GM12878 (cell line): ENCODE data around the gene ATP5F1D. TPM values are rescaled to one million over a fixed set of nuclear protein-coding genes. Genes with fewer than 3 reads are reported as not detected.

Experiments
- ATAC-seq: fragments of 200-7000 bp; cut with Tn5 transposase; 3 replicates; pipeline ENCODE4 v1.9.1; 2020; ENCODE audit warnings: mild to moderate bottlenecking, moderate library complexity
- BruUV-seq: library from RNA; stranded (reverse); fragments of 400-500 nt; replicated peaks from 2 replicates; lab custom pipeline; 2021; lab: Mats Ljungman, UMichigan
- CTCF ChIA-PET: fragments of 300-600 bp; sonication (Branson Sonifier 250); formaldehyde crosslinking; extraction: SDS; loops from one replicate; lab custom pipeline; 2021; ENCODE audit warnings: inconsistent platforms; lab: Yijun Ruan, JAX
- POLR2A ChIA-PET: fragments of 350-600 bp; formaldehyde crosslinking; extraction: SDS; loops from one replicate; lab custom pipeline; 2021; ENCODE audit warnings: inconsistent platforms; lab: Charles Lee
- RAD21 ChIA-PET: fragments of 300-600 bp; sonication (Branson Sonifier 250); formaldehyde crosslinking; loops from one replicate; lab custom pipeline; 2023; ENCODE audit warnings: antibody characterized with exemption; ENCODE audit not compliant: unreplicated experiment; lab: Charles Lee
- SMC1A ChIA-PET: fragments of 300-600 bp; sonication (Branson Sonifier 250); formaldehyde crosslinking; loops from one replicate; lab custom pipeline; 2023; ENCODE audit not compliant: unreplicated experiment, uncharacterized antibody; lab: Charles Lee
- DNase-seq: peaks from one replicate; pipeline ENCODE4 v3.0.0-alpha.2; 2011; ENCODE audit warnings: low read depth, low spot score
- FAIRE-seq: peaks from 3 replicates; lab custom pipeline; 2011; peaks lifted over from hg19 to GRCh38; lab: Jason Lieb, UNC
- H2AFZ ChIP-seq: 2 replicates; pipeline ENCODE4 v1.6.0; 2011; ENCODE audit warnings: low read depth, low read length, control low read depth; ENCODE audit not compliant: control insufficient read depth
- H3K27ac ChIP-seq: 2 replicates; pipeline ENCODE4 v1.5.1; 2011; ENCODE audit warnings: control low read depth; ENCODE audit not compliant: control insufficient read depth, insufficient read depth
- H3K27me3 ChIP-seq, 2 experiments: replicated peaks in 1 of 2; 2 replicates each; pipeline versions ENCODE4 v1.6.0 to v1.6.1; 2011; ENCODE audit warnings: low read length in 1 of 2; ENCODE audit not compliant: control insufficient read depth in 2 of 2, insufficient read depth in 2 of 2
- H3K36me3 ChIP-seq, 2 experiments: 2 replicates each; pipeline ENCODE4 v1.5.1; 2011; ENCODE audit warnings: low read length in 1 of 2; ENCODE audit not compliant: control insufficient read depth in 2 of 2, insufficient read depth in 2 of 2
- H3K4me1 ChIP-seq: 2 replicates; pipeline ENCODE4 v1.6.1; 2011; ENCODE audit warnings: mild to moderate bottlenecking, low read length, moderate library complexity, mixed read lengths; ENCODE audit not compliant: control insufficient read depth, insufficient read depth
- H3K4me2 ChIP-seq: 2 replicates; pipeline ENCODE4 v1.6.0; 2011; ENCODE audit warnings: control low read depth; ENCODE audit not compliant: control insufficient read depth, insufficient read depth
- H3K4me3 ChIP-seq: fragments of 200-600 bp; sonication (generic); 2 replicates; pipeline ENCODE4 v1.5.1; 2016
- H3K79me2 ChIP-seq: 2 replicates; pipeline ENCODE4 v1.6.0; 2011; ENCODE audit warnings: low read length; ENCODE audit not compliant: control insufficient read depth, insufficient read depth
- H3K9ac ChIP-seq: 2 replicates; pipeline ENCODE4 v1.8.0; 2011; ENCODE audit warnings: low read length, control low read depth, mixed read lengths; ENCODE audit not compliant: control insufficient read depth, insufficient read depth
- H3K9me3 ChIP-seq: replicated peaks from 3 replicates; pipeline ENCODE4 v1.5.1; 2011; ENCODE audit warnings: mild to moderate bottlenecking, low read length; ENCODE audit not compliant: control insufficient read depth, insufficient read depth
- H4K20me1 ChIP-seq: 2 replicates; pipeline ENCODE4 v1.6.0; 2011; ENCODE audit not compliant: control insufficient read depth, insufficient read depth
- BHLHE40 ChIP-seq, 2 experiments: fragments of 450-650 bp in 1 of 2; IDR thresholded peaks; 2 replicates each; pipeline ENCODE4 v1.6.1; 2011 to 2017; ENCODE audit warnings: low read depth in 2 of 2, borderline replicate concordance in 1 of 2, improper control_type of control experiment in 1 of 2, low read length in 1 of 2, mild to moderate bottlenecking in 1 of 2
- EGR1 ChIP-seq, 2 experiments: IDR thresholded peaks; 1 replicate in 1 of 2; 2 replicates in 1 of 2; pipeline ENCODE4 v1.6.1; 2011 to 2012; ENCODE audit warnings: low read depth in 2 of 2, low read length in 2 of 2, borderline replicate concordance in 1 of 2, mild to moderate bottlenecking in 1 of 2, moderate library complexity in 1 of 2
- FOS ChIP-seq: IDR thresholded peaks from 3 replicates; pipeline ENCODE4 v1.6.1; 2011; ENCODE audit warnings: borderline replicate concordance; ENCODE audit not compliant: insufficient read length; ENCODE audit errors: extremely low read depth
- LARP7 ChIP-seq: fragments of 450-650 bp; IDR thresholded peaks from 2 replicates; pipeline ENCODE4 v1.6.1; 2017; ENCODE audit warnings: mild to moderate bottlenecking
- NKRF ChIP-seq: fragments of 450-650 bp; conservative IDR thresholded peaks from 2 replicates; pipeline ENCODE4 v1.6.1; 2017; ENCODE audit warnings: mild to moderate bottlenecking, moderate library complexity
- NR2F1 ChIP-seq: fragments of 450-650 bp; conservative IDR thresholded peaks from 2 replicates; pipeline ENCODE4 v1.6.1; 2017; ENCODE audit warnings: mild to moderate bottlenecking
- PAX5 ChIP-seq: IDR thresholded peaks from 2 replicates; pipeline ENCODE4 v1.6.1; 2011; ENCODE audit warnings: low read depth, low read length, borderline replicate concordance
- SIN3A ChIP-seq: IDR thresholded peaks from 2 replicates; pipeline ENCODE4 v1.6.1; 2012; ENCODE audit warnings: low read depth, low read length, improper control_type of control experiment
- SMC3 ChIP-seq: IDR thresholded peaks from 2 replicates; pipeline ENCODE4 v1.6.1; 2011; ENCODE audit warnings: low read length, improper control_type of control experiment, borderline replicate concordance
- STAT1 ChIP-seq: fragments of 450-650 bp; conservative IDR thresholded peaks from 2 replicates; pipeline ENCODE4 v1.6.1; 2014; ENCODE audit warnings: antibody characterized with exemption, mild to moderate bottlenecking
- ZNF217 ChIP-seq: fragments of 450-650 bp; IDR thresholded peaks from 2 replicates; pipeline ENCODE4 v1.6.1; 2017; ENCODE audit warnings: antibody characterized with exemption, mild to moderate bottlenecking
- ZSCAN29 ChIP-seq: fragments of 450-650 bp; IDR thresholded peaks from 2 replicates; pipeline ENCODE4 v1.6.1; 2017; ENCODE audit warnings: mild to moderate bottlenecking, moderate library complexity
- WGBS: methylation state at CpG from one replicate; pipeline ENCODE4 v1.1.6; 2016; ENCODE audit warnings: low lambda C conversion rate; ENCODE audit not compliant: insufficient replicate concordance, insufficient coverage; ENCODE audit errors: missing lambda C conversion rate; 5-methylcytosine and 5-hydroxymethylcytosine counted together
- in situ Hi-C: fragments of 300-500 bp; cut with MboI; formaldehyde crosslinking; loops from 9 replicates; pipeline ENCODE4 v1.14.3; 2018; ENCODE audit warnings: mixed read lengths
- intact Hi-C: fragments of 100-400 bp; cut with micrococcal nuclease; formaldehyde crosslinking; loops from one replicate; pipeline ENCODE4 v1.14.2; 2022; ENCODE audit not compliant: unreplicated experiment
- polyA plus RNA-seq, 11 experiments: library from polyadenylated mRNA; depleted of rRNA in 4 of 11; unstranded in 6 of 11; stranded (reverse) in 5 of 11; fragments of >200 nt; fragmentation: Nextera tagmentation in 4 of 11; fragmentation: Illumina TruSeq in 1 of 11; extraction: Ambion mirVana in 4 of 11; extraction: Trizol in 1 of 11; gene quantifications; 1 replicate in 1 of 11; 2 replicates in 10 of 11; pipeline versions ENCODE4 v1.2.1 to v1.2.3, GENCODE V29; 2011 to 2016; ENCODE audit warnings: inconsistent platforms in 2 of 11, missing spikeins in 2 of 11, low read depth in 1 of 11
- total RNA-seq, 4 experiments: library from RNA; depleted of rRNA in 3 of 4; stranded (reverse); fragments of >200 nt in 3 of 4; fragmentation: Illumina TruSeq in 1 of 4; extraction: Trizol in 1 of 4; gene quantifications; 2 replicates each; pipeline versions ENCODE4 v1.2.1 to v1.2.3, GENCODE V29; 2013 to 2021
- TF ChIP-seq, protein P1 (sequence below): fragments of 450-650 bp; IDR thresholded peaks from 2 replicates; pipeline ENCODE4 v1.6.1; 2017; ENCODE audit warnings: mild to moderate bottlenecking, moderate library complexity

The ATP5F1D gene
- total and polyA plus RNA-seq, 10 of the 15 experiments (the other 5 are each of a cell fraction or from before 2014, with no cell fraction given) = 7.2 to 357 (median 49.5) TPM

- peak in 1 of 2 experiments; percentile 93; a peak in 2 of 3 replicates for TF ChIP-seq EGR1 (IDR thresholded peaks at IDR 0.05; ENCODE audit: borderline replicate concordance in 1 of 2, low read depth in 2 of 2, low read length in 2 of 2)
- TF ChIP-seq NR2F1 = 0 out of 2 replicates have a peak, but pooled peaks have one; percentile 9
These were observed 24.8 kb downstream of the ATP5F1D start (continued) for GRCh38 chr19:1266129-1266915.

- Histone ChIP-seq H3K27me3 (no peaks in the 10 kb centered on the region), H3K36me3 (peaks cover 8 to 9% of the 10 kb centered on the region in 2 experiments), H3K4me1 (peaks cover 59% of the 10 kb centered on the region), H3K27ac (peak overlapping the region; percentile 7; the same call in 1 of the 2 replicates), H2AFZ (peak overlapping the region; percentile 60), H4K20me1 (no peaks in the 10 kb centered on the region; the same call in 1 of the 2 replicates), H3K9ac (no peak overlapping the region), H3K79me2 (peaks cover 33% of the 10 kb centered on the region), H3K9me3 (no peaks in the 10 kb centered on the region), H3K4me2 (peak overlapping the region; percentile 92), H3K4me3 (peak overlapping the region; percentile 53; the same call in 1 of the 2 replicates)
- FAIRE-seq (no peak), ATAC-seq (peak; percentile 37), DNase-seq (no peak)
- WGBS = 1% methylated on average over 34 of the region's 59 CpGs
- SMC1A ChIA-PET = interaction anchor here (0.7 to 7.3 kb wide), 4 partner anchors 9 to 23 kb away, joined by 3 to 172 read pairs (median 9); partner anchors contain the start of gene ATP5F1D
- RAD21 ChIA-PET = interaction anchor here (0.8 to 5.1 kb wide), 14 partner anchors 8 to 343 kb away, joined by 3 to 336 read pairs (median 4); partner anchors contain the start of genes ARHGAP45, ATP5F1D, FAM174C and WDR18
- in situ Hi-C loops (loop anchor here (10.0 kb wide), 1 partner anchor 818 kb away; no protein-coding TSS in a partner anchor), intact Hi-C loops (loop anchor here (1.0 kb wide), 2 partner anchors 18 to 23 kb away; no protein-coding TSS in a partner anchor)
- CTCF ChIA-PET = interaction anchor here (0.8 to 7.2 kb wide), 11 partner anchors 8 to 177 kb away, joined by 3 to 363 read pairs (median 6); partner anchors contain the start of genes ATP5F1D and FAM174C
- POLR2A ChIA-PET = interaction anchor here (0.6 to 8.7 kb wide), 10 partner anchors 8 to 498 kb away, joined by 3 to 184 read pairs (median 6); partner anchors contain the start of genes ATP5F1D and FAM174C
- BruUV-seq = no TSS peak
- TF ChIP-seq BHLHE40 (IDR thresholded peaks at IDR 0.05; ENCODE audit: borderline replicate concordance in 1 of 2, low read depth in 2 of 2, low read length in 1 of 2) (peak; percentile 47 to 76; a peak in 3 of 4 replicates), SMC3 (peak; percentile 85), SIN3A (no peak), FOS (no peak), ZNF217 (peak; percentile 86; the same call in 1 of the 2 replicates), NKRF (peak; percentile 96), PAX5 (no peak), LARP7 (peak; percentile 99), ZSCAN29 (peak; percentile 63; the same call in 1 of the 2 replicates), STAT1 (peak; percentile 56; the same call in 1 of the 2 replicates)
- TF ChIP-seq, protein P1, sequence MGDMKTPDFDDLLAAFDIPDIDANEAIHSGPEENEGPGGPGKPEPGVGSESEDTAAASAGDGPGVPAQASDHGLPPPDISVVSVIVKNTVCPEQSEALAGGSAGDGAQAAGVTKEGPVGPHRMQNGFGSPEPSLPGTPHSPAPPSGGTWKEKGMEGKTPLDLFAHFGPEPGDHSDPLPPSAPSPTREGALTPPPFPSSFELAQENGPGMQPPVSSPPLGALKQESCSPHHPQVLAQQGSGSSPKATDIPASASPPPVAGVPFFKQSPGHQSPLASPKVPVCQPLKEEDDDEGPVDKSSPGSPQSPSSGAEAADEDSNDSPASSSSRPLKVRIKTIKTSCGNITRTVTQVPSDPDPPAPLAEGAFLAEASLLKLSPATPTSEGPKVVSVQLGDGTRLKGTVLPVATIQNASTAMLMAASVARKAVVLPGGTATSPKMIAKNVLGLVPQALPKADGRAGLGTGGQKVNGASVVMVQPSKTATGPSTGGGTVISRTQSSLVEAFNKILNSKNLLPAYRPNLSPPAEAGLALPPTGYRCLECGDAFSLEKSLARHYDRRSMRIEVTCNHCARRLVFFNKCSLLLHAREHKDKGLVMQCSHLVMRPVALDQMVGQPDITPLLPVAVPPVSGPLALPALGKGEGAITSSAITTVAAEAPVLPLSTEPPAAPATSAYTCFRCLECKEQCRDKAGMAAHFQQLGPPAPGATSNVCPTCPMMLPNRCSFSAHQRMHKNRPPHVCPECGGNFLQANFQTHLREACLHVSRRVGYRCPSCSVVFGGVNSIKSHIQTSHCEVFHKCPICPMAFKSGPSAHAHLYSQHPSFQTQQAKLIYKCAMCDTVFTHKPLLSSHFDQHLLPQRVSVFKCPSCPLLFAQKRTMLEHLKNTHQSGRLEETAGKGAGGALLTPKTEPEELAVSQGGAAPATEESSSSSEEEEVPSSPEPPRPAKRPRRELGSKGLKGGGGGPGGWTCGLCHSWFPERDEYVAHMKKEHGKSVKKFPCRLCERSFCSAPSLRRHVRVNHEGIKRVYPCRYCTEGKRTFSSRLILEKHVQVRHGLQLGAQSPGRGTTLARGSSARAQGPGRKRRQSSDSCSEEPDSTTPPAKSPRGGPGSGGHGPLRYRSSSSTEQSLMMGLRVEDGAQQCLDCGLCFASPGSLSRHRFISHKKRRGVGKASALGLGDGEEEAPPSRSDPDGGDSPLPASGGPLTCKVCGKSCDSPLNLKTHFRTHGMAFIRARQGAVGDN = peak; percentile 73
These were observed 25.4 kb downstream of the ATP5F1D start for GRCh38 chr19:1266916-1267476.
